Measurements from ENCODE around the gene CCND2.

Gene CCND2

GRCh38 chr12:4228122-4228580, 45.4 kb upstream of the CCND2 start:
- Histone ChIP-seq H4K8ac (ENCODE audit: low read depth, low read length) (no peak overlapping the region), H2BK120ac (ENCODE audit: low read depth, low read length) (no peak overlapping the region), H3K18ac (ENCODE audit: low read length) (no peak overlapping the region), H3K4ac (ENCODE audit: low read length) (no peak overlapping the region), H4K91ac (ENCODE audit: low read depth, low read length, poor library complexity) (no peak overlapping the region), H2BK15ac (ENCODE audit: low read length) (no peak overlapping the region), H3K9me3 (replicated peaks in 1 of 2; ENCODE audit: control insufficient read depth in 2 of 2, insufficient read depth in 1 of 2, low read depth in 1 of 2, low read length in 2 of 2) (no peaks in the 10 kb centered on the region), H2BK12ac (ENCODE audit: low read length) (no peak overlapping the region), H3K79me1 (ENCODE audit: low read depth, low read length) (no peaks in the 10 kb centered on the region), H3K27me3 (ENCODE audit: control insufficient read depth in 3 of 3, insufficient read depth in 3 of 3, low read depth in 1 of 3, low read length in 3 of 3) (peaks cover 0 to 25% (median 0%) of the 10 kb centered on the region in 3 experiments), H2BK5ac (ENCODE audit: low read length) (no peak overlapping the region), H2AK5ac (ENCODE audit: low read depth, low read length) (no peak overlapping the region), H3K27ac (replicated peaks; ENCODE audit: low read length) (no peak overlapping the region), H3K9ac (ENCODE audit: low read depth, low read length, poor library complexity) (no peak overlapping the region), H3K36me3 (replicated peaks in 1 of 2; ENCODE audit: control insufficient read depth in 2 of 2, insufficient read depth in 2 of 2, low read length in 2 of 2) (no peaks in the 10 kb centered on the region), H3K4me3 (ENCODE audit: low read length in 2 of 2) (peak overlapping the region in 1 of 2 donors; percentile 61), H3K23ac (ENCODE audit: low read depth, low read length, poor library complexity) (no peak overlapping the region), H2AFZ (ENCODE audit: low read length) (no peak overlapping the region), H3K4me1 (ENCODE audit: control insufficient read depth in 2 of 2, insufficient read depth in 1 of 2, low read depth in 1 of 2, low read length in 2 of 2) (no peaks in the 10 kb centered on the region), H3K14ac (ENCODE audit: low read length) (no peak overlapping the region), H3K4me2 (ENCODE audit: insufficient read depth, low read length, poor library complexity, severe bottlenecking) (no peak overlapping the region)
- DNase-seq (ENCODE audit: low spot score): no peak
- no CpG with 5 or more reads among the region's 18 CpGs for WGBS, 2 donors (ENCODE audit: extremely low coverage in 2 of 2, insufficient read length in 2 of 2, insufficient replicate concordance in 1 of 2)

- H3K23ac ChIP-seq (ENCODE audit: low read depth, low read length, poor library complexity): no peak overlapping the region
- no peak for DNase-seq (ENCODE audit: low spot score)
- H4K8ac ChIP-seq (ENCODE audit: low read depth, low read length): no peak overlapping the region
- no peak overlapping the region for H2BK120ac ChIP-seq (ENCODE audit: low read depth, low read length)
- no peaks in the 10 kb centered on the region for H3K9me3 ChIP-seq (replicated peaks in 1 of 2; ENCODE audit: control insufficient read depth in 2 of 2, insufficient read depth in 1 of 2, low read depth in 1 of 2, low read length in 2 of 2)
- H4K91ac ChIP-seq (ENCODE audit: low read depth, low read length, poor library complexity): no peak overlapping the region
- peaks cover 0 to 42% (median 0%) of the 10 kb centered on the region in 3 experiments for H3K27me3 ChIP-seq (ENCODE audit: control insufficient read depth in 3 of 3, insufficient read depth in 3 of 3, low read depth in 1 of 3, low read length in 3 of 3)
- no peak overlapping the region for H3K4me2 ChIP-seq (ENCODE audit: insufficient read depth, low read length, poor library complexity, severe bottlenecking)
- H3K79me1 ChIP-seq (ENCODE audit: low read depth, low read length): no peaks in the 10 kb centered on the region
- no peak overlapping the region for H2AK5ac ChIP-seq (ENCODE audit: low read depth, low read length)
- H3K4me1 ChIP-seq (ENCODE audit: control insufficient read depth in 2 of 2, insufficient read depth in 1 of 2, low read depth in 1 of 2, low read length in 2 of 2): no peaks in the 10 kb centered on the region
- H3K4me3 ChIP-seq (ENCODE audit: low read length in 2 of 2): no peak overlapping the region
- H3K18ac ChIP-seq (ENCODE audit: low read length): no peak overlapping the region
- H3K14ac ChIP-seq (ENCODE audit: low read length): no peak overlapping the region
- no peak overlapping the region for H2BK12ac ChIP-seq (ENCODE audit: low read length)
- no peak overlapping the region for H2AFZ ChIP-seq (ENCODE audit: low read length)
- H3K9ac ChIP-seq (ENCODE audit: low read depth, low read length, poor library complexity): no peak overlapping the region
- no peak overlapping the region for H2BK15ac ChIP-seq (ENCODE audit: low read length)
- H3K27ac ChIP-seq (replicated peaks; ENCODE audit: low read length): no peak overlapping the region
- no peak overlapping the region for H2BK5ac ChIP-seq (ENCODE audit: low read length)
- H3K4ac ChIP-seq (ENCODE audit: low read length): no peak overlapping the region
- H3K36me3 ChIP-seq (replicated peaks in 1 of 2; ENCODE audit: control insufficient read depth in 2 of 2, insufficient read depth in 2 of 2, low read length in 2 of 2): no peaks in the 10 kb centered on the region
- WGBS, 2 donors (ENCODE audit: extremely low coverage in 2 of 2, insufficient read length in 2 of 2, insufficient replicate concordance in 1 of 2): no CpG with 5 or more reads among the region's 6 CpGs
These were observed 43.0 kb upstream of the CCND2 start for GRCh38 chr12:4230526-4230925.

GRCh38 chr12:4238577-4238976, 35.0 kb upstream of the CCND2 start:
- peaks cover 3% of the 10 kb centered on the region for H3K79me1 ChIP-seq (ENCODE audit: low read depth, low read length)

GRCh38 chr12:4239746-4240145, 33.8 kb upstream of the CCND2 start:
- no peak overlapping the region for H4K8ac ChIP-seq (ENCODE audit: low read depth, low read length)

More at GRCh38 chr12:4238577-4238976, 35.0 kb upstream of the CCND2 start:
- no peak for DNase-seq (ENCODE audit: low spot score)
- no CpG with 5 or more reads among the region's 2 CpGs for WGBS, 2 donors (ENCODE audit: extremely low coverage in 2 of 2, insufficient read length in 2 of 2, insufficient replicate concordance in 1 of 2)
- H2BK12ac ChIP-seq (ENCODE audit: low read length): no peak overlapping the region
- H3K36me3 ChIP-seq (replicated peaks in 1 of 2; ENCODE audit: control insufficient read depth in 2 of 2, insufficient read depth in 2 of 2, low read length in 2 of 2): no peaks in the 10 kb centered on the region
- no peak overlapping the region for H2AFZ ChIP-seq (ENCODE audit: low read length)
- H3K27me3 ChIP-seq (ENCODE audit: control insufficient read depth in 3 of 3, insufficient read depth in 3 of 3, low read depth in 1 of 3, low read length in 3 of 3): peaks cover 0 to 13% (median 0%) of the 10 kb centered on the region in 3 experiments
- H4K91ac ChIP-seq (ENCODE audit: low read depth, low read length, poor library complexity): no peak overlapping the region
- no peak overlapping the region for H3K18ac ChIP-seq (ENCODE audit: low read length)
- H2BK15ac ChIP-seq (ENCODE audit: low read length): no peak overlapping the region
- H2AK5ac ChIP-seq (ENCODE audit: low read depth, low read length): no peak overlapping the region
- no peak overlapping the region for H3K4me2 ChIP-seq (ENCODE audit: insufficient read depth, low read length, poor library complexity, severe bottlenecking)
- peaks cover 2 to 3% of the 10 kb centered on the region in 2 donors for H3K9me3 ChIP-seq (replicated peaks in 1 of 2; ENCODE audit: control insufficient read depth in 2 of 2, insufficient read depth in 1 of 2, low read depth in 1 of 2, low read length in 2 of 2)
- no peak overlapping the region for H3K4me3 ChIP-seq (ENCODE audit: low read length in 2 of 2)
- peaks cover 0 to 6% of the 10 kb centered on the region in 2 donors for H3K4me1 ChIP-seq (ENCODE audit: control insufficient read depth in 2 of 2, insufficient read depth in 1 of 2, low read depth in 1 of 2, low read length in 2 of 2)
- no peak overlapping the region for H3K9ac ChIP-seq (ENCODE audit: low read depth, low read length, poor library complexity)
- H3K23ac ChIP-seq (ENCODE audit: low read depth, low read length, poor library complexity): no peak overlapping the region
- no peak overlapping the region for H4K8ac ChIP-seq (ENCODE audit: low read depth, low read length)
- H3K4ac ChIP-seq (ENCODE audit: low read length): no peak overlapping the region
- no peak overlapping the region for H2BK120ac ChIP-seq (ENCODE audit: low read depth, low read length)
- no peak overlapping the region for H3K14ac ChIP-seq (ENCODE audit: low read length)
- H2BK5ac ChIP-seq (ENCODE audit: low read length): no peak overlapping the region
- H3K27ac ChIP-seq (replicated peaks; ENCODE audit: low read length): no peak overlapping the region

More at GRCh38 chr12:4239746-4240145, 33.8 kb upstream of the CCND2 start:
- no peak for DNase-seq (ENCODE audit: low spot score)
- Histone ChIP-seq H3K4me3 (ENCODE audit: low read length in 2 of 2) (no peak overlapping the region), H3K79me1 (ENCODE audit: low read depth, low read length) (peaks cover 3% of the 10 kb centered on the region), H2BK5ac (ENCODE audit: low read length) (no peak overlapping the region), H2BK15ac (ENCODE audit: low read length) (peak overlapping the region; percentile 45), H2BK120ac (ENCODE audit: low read depth, low read length) (no peak overlapping the region), H4K91ac (ENCODE audit: low read depth, low read length, poor library complexity) (no peak overlapping the region), H3K36me3 (replicated peaks in 1 of 2; ENCODE audit: control insufficient read depth in 2 of 2, insufficient read depth in 2 of 2, low read length in 2 of 2) (no peaks in the 10 kb centered on the region), H3K9me3 (replicated peaks in 1 of 2; ENCODE audit: control insufficient read depth in 2 of 2, insufficient read depth in 1 of 2, low read depth in 1 of 2, low read length in 2 of 2) (peaks cover 2 to 3% of the 10 kb centered on the region in 2 donors), H2BK12ac (ENCODE audit: low read length) (peak overlapping the region; percentile 73), H3K14ac (ENCODE audit: low read length) (no peak overlapping the region), H2AK5ac (ENCODE audit: low read depth, low read length) (peak overlapping the region; percentile 41), H2AFZ (ENCODE audit: low read length) (no peak overlapping the region), H3K4me1 (ENCODE audit: control insufficient read depth in 2 of 2, insufficient read depth in 1 of 2, low read depth in 1 of 2, low read length in 2 of 2) (peaks cover 0 to 6% of the 10 kb centered on the region in 2 donors), H3K9ac (ENCODE audit: low read depth, low read length, poor library complexity) (peak overlapping the region; percentile 51), H3K23ac (ENCODE audit: low read depth, low read length, poor library complexity) (no peak overlapping the region), H3K27ac (replicated peaks; ENCODE audit: low read length) (no peak overlapping the region), H3K27me3 (ENCODE audit: control insufficient read depth in 3 of 3, insufficient read depth in 3 of 3, low read depth in 1 of 3, low read length in 3 of 3) (peaks cover 0 to 7% (median 0%) of the 10 kb centered on the region in 3 experiments), H3K4me2 (ENCODE audit: insufficient read depth, low read length, poor library complexity, severe bottlenecking) (no peak overlapping the region), H3K4ac (ENCODE audit: low read length) (no peak overlapping the region), H3K18ac (ENCODE audit: low read length) (peak overlapping the region; percentile 16)
- no CpG with 5 or more reads among the region's 4 CpGs for WGBS, 2 donors (ENCODE audit: extremely low coverage in 2 of 2, insufficient read length in 2 of 2, insufficient replicate concordance in 1 of 2)
